Measurements from ENCODE around the gene FBXW11.
"Not testable (repeated sequence)": the region's sequence is repeated elsewhere in the genome, so short reads cannot be mapped to it uniquely, and the experiment has no call there.

Gene FBXW11

GRCh38 chr5:172043865-172044264, 37.4 kb upstream of the FBXW11 start:
- no peak overlapping the region for H3K4me3 ChIP-seq (ENCODE audit: low read length)
- TF ChIP-seq ZNF274 (IDR thresholded peaks at IDR 0.05; ENCODE audit: low read depth, low read length): no peak

- TF ChIP-seq ZNF274 (IDR thresholded peaks at IDR 0.05; ENCODE audit: low read depth, low read length): no peak
- no peak overlapping the region for H3K4me3 ChIP-seq (ENCODE audit: low read length)
Measured at GRCh38 chr5:172042183-172042582, 35.7 kb upstream of the FBXW11 start.

- no peak for TF ChIP-seq ZNF274 (IDR thresholded peaks at IDR 0.05; ENCODE audit: low read depth, low read length)
- H3K4me3 ChIP-seq (ENCODE audit: low read length): no peak overlapping the region
Measured at GRCh38 chr5:172038167-172038566, 31.7 kb upstream of the FBXW11 start.

GRCh38 chr5:172035049-172035448, 28.6 kb upstream of the FBXW11 start:
- TF ChIP-seq ZNF274 (IDR thresholded peaks at IDR 0.05; ENCODE audit: low read depth, low read length): no peak
- no peak overlapping the region for H3K4me3 ChIP-seq (ENCODE audit: low read length)

- no peak overlapping the region for H3K4me3 ChIP-seq (ENCODE audit: low read length)
- no peak for TF ChIP-seq ZNF274 (IDR thresholded peaks at IDR 0.05; ENCODE audit: low read depth, low read length)
Measured at GRCh38 chr5:172031894-172032461, 25.5 kb upstream of the FBXW11 start.

- TF ChIP-seq ZNF274 (IDR thresholded peaks at IDR 0.05; ENCODE audit: low read depth, low read length): no peak
- H3K4me3 ChIP-seq (ENCODE audit: low read length): no peak overlapping the region
Measured at GRCh38 chr5:172029876-172030275, 23.4 kb upstream of the FBXW11 start.

- no peak overlapping the region for H3K4me3 ChIP-seq (ENCODE audit: low read length)
- no peak for TF ChIP-seq ZNF274 (IDR thresholded peaks at IDR 0.05; ENCODE audit: low read depth, low read length)
Measured at GRCh38 chr5:172028167-172028566, 21.7 kb upstream of the FBXW11 start.

GRCh38 chr5:172020110-172020786, 13.8 kb upstream of the FBXW11 start:
- not testable (repeated sequence) for H3K4me3 ChIP-seq (ENCODE audit: low read length)

GRCh38 chr5:172015346-172015745, 8.9 kb upstream of the FBXW11 start:
- no peak overlapping the region for H3K4me3 ChIP-seq (ENCODE audit: low read length)
- TF ChIP-seq ZNF274 (IDR thresholded peaks at IDR 0.05; ENCODE audit: low read depth, low read length): no peak

GRCh38 chr5:172010278-172010677, 3.8 kb upstream of the FBXW11 start:
- TF ChIP-seq ZNF274 (IDR thresholded peaks at IDR 0.05; ENCODE audit: low read depth, low read length): no peak
- no peak overlapping the region for H3K4me3 ChIP-seq (ENCODE audit: low read length)

GRCh38 chr5:172009536-172010270, 3.3 kb upstream of the FBXW11 start:
- H3K4me3 ChIP-seq (ENCODE audit: low read length): no peak overlapping the region
- no peak for TF ChIP-seq ZNF274 (IDR thresholded peaks at IDR 0.05; ENCODE audit: low read depth, low read length)

- no peak overlapping the region for H3K4me3 ChIP-seq (ENCODE audit: low read length)
- TF ChIP-seq ZNF274 (IDR thresholded peaks at IDR 0.05; ENCODE audit: low read depth, low read length): no peak
Measured at GRCh38 chr5:172008689-172009141, 2.3 kb upstream of the FBXW11 start.

GRCh38 chr5:172008111-172008455, 1.6 kb upstream of the FBXW11 start:
- no peak overlapping the region; the same call in 1 of the 2 replicates for H3K4me3 ChIP-seq (ENCODE audit: low read length)

GRCh38 chr5:172007175-172008110, 1.0 kb upstream of the FBXW11 start:
- no peak for TF ChIP-seq ZNF274 (IDR thresholded peaks at IDR 0.05; ENCODE audit: low read depth, low read length)
- H3K4me3 ChIP-seq (ENCODE audit: low read length): peak overlapping the region; percentile 90

More at GRCh38 chr5:172008111-172008455, 1.6 kb upstream of the FBXW11 start:
- no peak for TF ChIP-seq ZNF274 (IDR thresholded peaks at IDR 0.05; ENCODE audit: low read depth, low read length)

Data from GM08714 (cell line).